Measurements from ENCODE around the gene PDCD10.

The PDCD10 gene

GRCh38 chr3:167743799-167744198 lies 9.1 kb upstream of the PDCD10 start:
- H3K27ac ChIP-seq (replicated peaks) = no peak overlapping the region
- no peak overlapping the region for H3K4me3 ChIP-seq (replicated peaks; ENCODE audit: insufficient read depth, low read length)
- no peak for DNase-seq (ENCODE audit: low read depth in 1 of 2, low spot score in 1 of 2)
- H3K27me3 ChIP-seq (ENCODE audit: insufficient read depth, poor library complexity, severe bottlenecking) = no peaks in the 10 kb centered on the region
- TF ChIP-seq CTCF (IDR thresholded peaks at IDR 0.05; ENCODE audit: insufficient read depth, low read length) (no peak), SPI1 (IDR thresholded peaks at IDR 0.05; ENCODE audit: borderline replicate concordance, low read depth) (no peak), REST (IDR thresholded peaks at IDR 0.05; ENCODE audit: insufficient replicate concordance, low read depth) (no peak), GABPA (IDR thresholded peaks at IDR 0.05; ENCODE audit: low read depth) (no peak), POLR2AphosphoS5 (IDR thresholded peaks at IDR 0.05; ENCODE audit: low read depth) (no peak)

GRCh38 chr3:167742338-167742737 lies 7.6 kb upstream of the PDCD10 start:
- Histone ChIP-seq H3K27ac (replicated peaks) (no peak overlapping the region), H3K4me3 (replicated peaks; ENCODE audit: insufficient read depth, low read length) (no peak overlapping the region), H3K27me3 (ENCODE audit: insufficient read depth, poor library complexity, severe bottlenecking) (no peaks in the 10 kb centered on the region)
- no peak for TF ChIP-seq REST (IDR thresholded peaks at IDR 0.05; ENCODE audit: insufficient replicate concordance, low read depth)
- DNase-seq (ENCODE audit: low read depth in 1 of 2, low spot score in 1 of 2) = no peak

GRCh38 chr3:167740961-167741587 lies 6.4 kb upstream of the PDCD10 start:
- H3K27me3 ChIP-seq (ENCODE audit: insufficient read depth, poor library complexity, severe bottlenecking) = no peaks in the 10 kb centered on the region
- DNase-seq (ENCODE audit: low read depth in 1 of 2, low spot score in 1 of 2) = peak in 1 of 2 experiments; percentile 46
- H3K27ac ChIP-seq (replicated peaks) = no peak overlapping the region
- H3K4me3 ChIP-seq (replicated peaks; ENCODE audit: insufficient read depth, low read length) = no peak overlapping the region
- peak; percentile 24 for TF ChIP-seq CTCF (IDR thresholded peaks at IDR 0.05; ENCODE audit: insufficient read depth, low read length)
- no peak for TF ChIP-seq SPI1 (IDR thresholded peaks at IDR 0.05; ENCODE audit: borderline replicate concordance, low read depth)

- TF ChIP-seq SPI1 (IDR thresholded peaks at IDR 0.05; ENCODE audit: borderline replicate concordance, low read depth) = no peak
- no peak for TF ChIP-seq REST (IDR thresholded peaks at IDR 0.05; ENCODE audit: insufficient replicate concordance, low read depth)
- TF ChIP-seq POLR2AphosphoS5 (IDR thresholded peaks at IDR 0.05; ENCODE audit: low read depth) = no peak
- TF ChIP-seq GABPA (IDR thresholded peaks at IDR 0.05; ENCODE audit: low read depth) = no peak
- Histone ChIP-seq H3K27ac (replicated peaks) (no peak overlapping the region), H3K4me3 (replicated peaks; ENCODE audit: insufficient read depth, low read length) (no peak overlapping the region), H3K27me3 (ENCODE audit: insufficient read depth, poor library complexity, severe bottlenecking) (no peaks in the 10 kb centered on the region)
- no peak for DNase-seq (ENCODE audit: low read depth in 1 of 2, low spot score in 1 of 2)
These were observed 4.6 kb upstream of the PDCD10 start for GRCh38 chr3:167739190-167739810.

All from HL-60 (cell line).